Ramos (cell line): ENCODE measurements around the gene PTPRK.
"Not testable (repeated sequence)": the region's sequence is repeated elsewhere in the genome, so short reads cannot be mapped to it uniquely, and the experiment has no call there.

ENCODE experiments used
- in situ Hi-C: fragments of 300-500 bp; cut with MboI; formaldehyde crosslinking; loops from one replicate; pipeline ENCODE4 v1.14.3; 2022; ENCODE audit warnings: low sequenced_read_pairs; ENCODE audit not compliant: unreplicated experiment

PTPRK gene

DNA sequence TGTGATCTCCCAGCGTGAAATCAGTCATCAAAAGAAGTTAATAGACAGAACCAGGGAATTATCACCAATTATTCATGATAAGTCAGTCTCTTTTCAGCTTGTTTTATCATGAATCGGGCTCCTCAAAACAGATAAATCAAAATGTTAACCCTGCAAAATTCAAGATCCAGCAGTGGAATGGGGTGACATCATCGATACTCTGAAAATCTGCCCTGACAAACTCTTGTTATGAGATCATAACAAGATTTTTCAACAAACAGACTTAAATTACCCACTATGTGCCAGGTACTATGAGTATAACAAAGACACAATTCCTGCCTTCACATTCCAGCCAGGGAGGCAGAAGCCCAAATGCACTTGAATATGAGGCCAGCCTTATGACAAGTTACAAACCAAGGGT is 64.4 kb downstream of the PTPRK start:
- in situ Hi-C loops, result no loop called here

DNA sequence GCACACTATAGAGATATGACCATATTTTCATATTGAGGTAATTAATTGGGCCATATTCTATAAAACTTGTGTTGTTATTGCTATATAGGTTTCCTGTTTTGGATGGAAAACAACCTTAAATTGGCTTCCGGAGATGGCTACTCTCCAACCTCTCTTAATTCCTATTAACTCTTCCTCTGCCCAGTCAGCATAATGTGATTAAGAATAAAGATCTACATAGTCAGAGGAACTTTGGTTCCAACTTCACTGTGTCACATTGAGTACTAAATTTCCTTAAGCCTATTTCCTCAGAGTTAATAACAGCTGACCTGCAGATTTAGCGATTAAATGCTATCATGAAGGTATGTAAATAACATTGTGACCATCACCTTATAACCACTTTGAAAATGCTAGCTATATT is 67.7 kb downstream of the PTPRK start:
- in situ Hi-C loops, result no loop called here

DNA sequence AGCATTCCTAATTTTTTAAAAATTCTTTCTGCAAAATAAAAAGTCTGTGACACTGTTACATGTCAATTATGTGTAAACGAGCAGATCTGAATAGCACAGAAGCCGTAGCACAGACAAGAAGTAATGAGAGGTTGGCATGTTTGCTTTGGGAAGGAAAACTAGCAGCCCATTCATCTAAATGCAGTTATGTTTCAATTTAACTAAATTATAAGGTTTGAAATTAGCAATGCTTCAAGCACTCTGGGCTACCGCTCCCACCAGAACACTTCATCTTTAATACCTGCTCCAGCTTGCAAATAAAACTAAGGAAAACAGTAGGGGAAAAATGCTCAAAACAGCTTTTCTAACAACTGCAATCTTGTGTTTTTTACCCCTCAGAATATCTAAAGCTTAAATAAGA is 73.9 kb downstream of the PTPRK start:
- in situ Hi-C loops, result no loop called here

DNA sequence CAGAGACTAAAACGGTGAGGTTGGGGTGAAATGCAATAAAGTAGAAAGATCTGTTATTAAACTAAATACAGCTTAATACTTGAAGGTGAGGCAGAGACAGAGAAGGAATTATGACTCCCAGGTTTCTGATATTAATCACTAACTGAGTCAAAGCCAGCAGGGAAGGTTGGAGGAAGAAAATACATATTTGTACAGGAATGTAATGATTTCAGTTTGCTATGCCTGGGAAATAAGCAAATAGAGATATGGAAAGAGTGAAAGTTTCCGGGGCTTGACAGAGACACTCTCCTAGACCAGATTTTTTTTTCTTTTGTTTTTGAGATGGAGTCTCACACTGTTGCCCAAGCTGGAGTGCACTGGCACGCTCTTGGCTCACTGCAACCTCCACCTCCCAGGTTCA is 76.8 kb downstream of the PTPRK start:
- in situ Hi-C loops, result no loop called here

DNA sequence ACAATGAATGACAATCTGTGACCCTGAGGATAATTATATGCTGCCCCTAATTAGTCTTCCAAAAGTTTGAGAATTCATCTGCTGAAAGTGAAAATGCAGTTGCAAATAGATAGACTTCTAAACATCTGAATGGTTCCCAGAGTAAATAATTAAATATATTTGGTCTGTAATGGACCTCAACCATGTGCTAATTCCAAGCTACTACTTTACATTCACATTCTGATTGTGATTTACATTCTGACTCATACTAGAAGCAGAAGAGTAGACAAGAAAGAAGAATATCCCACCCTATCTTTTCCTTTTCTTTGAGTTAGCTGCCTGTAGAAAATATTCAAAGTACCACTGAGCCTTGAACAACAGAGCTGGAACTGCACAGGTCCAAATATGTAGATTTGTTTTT is 80.8 kb downstream of the PTPRK start:
- in situ Hi-C loops, result no loop called here

DNA sequence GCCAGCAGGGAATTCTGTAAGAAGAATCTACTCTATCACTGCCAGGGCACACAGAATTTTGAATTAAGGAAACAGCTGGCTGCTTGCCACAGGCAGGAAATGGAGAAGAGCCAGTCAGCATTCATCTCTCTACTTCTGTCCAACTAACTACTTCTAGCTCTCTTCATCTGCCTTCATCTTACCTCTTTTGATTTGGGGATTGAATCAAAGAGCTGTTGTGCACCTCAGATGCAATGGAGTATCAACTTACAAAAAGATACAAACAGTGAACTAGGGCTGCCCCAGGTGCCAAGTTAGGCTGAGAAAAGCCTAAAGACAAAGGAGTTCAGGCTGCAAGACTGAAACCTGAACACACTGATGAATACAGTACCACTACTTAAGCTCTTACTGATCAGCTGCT is 82.0 kb downstream of the PTPRK start:
- in situ Hi-C loops, result no loop called here

DNA sequence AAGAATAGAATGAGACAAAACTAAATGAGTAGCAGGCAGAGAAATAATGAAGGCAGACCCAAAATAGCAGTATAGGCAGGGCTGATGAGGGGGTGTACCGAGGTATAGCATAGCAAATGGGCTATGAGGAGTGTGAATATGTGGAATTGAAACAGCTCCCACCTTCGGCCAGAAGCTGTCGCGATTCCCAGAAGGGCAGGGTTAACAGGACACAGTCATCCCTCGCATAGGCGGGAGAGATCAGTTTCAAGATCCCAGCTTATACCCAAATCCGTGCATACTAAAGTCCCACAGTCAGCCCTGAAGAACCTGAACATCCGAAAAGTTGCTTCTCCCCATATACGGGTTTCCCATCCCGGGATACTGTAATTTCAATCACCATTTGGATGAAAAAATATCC is 82.7 kb downstream of the PTPRK start:
- in situ Hi-C loops, result no loop called here

DNA sequence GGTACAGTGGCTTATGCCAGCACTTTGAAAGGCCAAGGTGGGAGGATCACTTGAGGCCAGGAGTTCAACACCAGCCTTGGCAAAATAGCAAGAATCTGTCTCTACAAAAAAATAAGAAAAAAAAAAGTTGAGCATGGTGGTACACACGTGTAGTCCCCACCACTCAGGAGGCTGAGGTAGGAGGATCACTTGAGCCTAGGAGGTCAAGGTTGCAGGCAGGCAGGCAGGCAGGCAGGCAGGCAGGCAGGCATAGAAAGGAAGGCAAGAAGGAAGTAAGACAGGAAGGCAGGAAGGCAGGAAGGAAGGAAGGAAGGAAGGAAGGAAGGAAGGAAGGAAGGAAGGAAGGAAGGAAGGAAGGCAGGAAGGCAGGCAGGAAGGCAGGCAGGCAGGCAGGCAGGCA is 85.6 kb downstream of the PTPRK start:
- in situ Hi-C loops, result not testable (repeated sequence)

DNA sequence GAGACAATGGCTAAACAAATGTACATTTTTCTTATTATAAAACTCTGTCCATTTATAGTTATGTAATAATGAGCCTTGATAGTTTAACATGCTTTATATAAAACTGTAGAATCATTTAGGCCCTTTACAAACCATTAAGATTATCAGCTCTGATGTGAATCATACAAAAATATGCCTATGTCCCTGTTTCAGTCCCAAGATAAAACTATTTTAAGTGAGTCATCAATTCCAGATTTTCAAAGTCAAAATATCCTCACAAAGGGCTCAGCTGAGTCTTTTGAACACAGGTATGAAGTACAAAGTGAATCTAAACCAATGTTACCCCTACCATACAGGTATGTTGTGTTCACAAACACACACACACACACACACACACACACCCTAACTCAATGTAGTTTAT is 88.0 kb downstream of the PTPRK start:
- in situ Hi-C loops, result no loop called here

DNA sequence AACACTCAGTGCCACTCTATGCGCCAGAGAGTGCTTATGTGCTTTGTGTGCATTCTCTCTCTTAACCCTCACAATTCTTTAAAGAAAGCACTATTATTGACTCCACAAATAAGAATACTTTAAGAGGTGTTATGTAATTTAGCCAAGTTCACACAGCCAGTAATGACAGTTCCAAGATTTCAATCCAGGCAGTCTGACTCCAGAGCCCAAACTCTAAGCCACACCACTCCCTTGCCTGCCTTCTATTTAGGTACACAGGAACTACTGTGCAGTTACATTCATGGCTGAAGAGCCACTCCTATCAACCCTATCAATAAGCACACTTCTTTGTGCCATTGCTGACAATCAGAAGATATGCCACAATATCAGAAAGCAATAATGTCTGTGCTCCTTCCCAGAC is 93.3 kb downstream of the PTPRK start:
- in situ Hi-C loops, result no loop called here

DNA sequence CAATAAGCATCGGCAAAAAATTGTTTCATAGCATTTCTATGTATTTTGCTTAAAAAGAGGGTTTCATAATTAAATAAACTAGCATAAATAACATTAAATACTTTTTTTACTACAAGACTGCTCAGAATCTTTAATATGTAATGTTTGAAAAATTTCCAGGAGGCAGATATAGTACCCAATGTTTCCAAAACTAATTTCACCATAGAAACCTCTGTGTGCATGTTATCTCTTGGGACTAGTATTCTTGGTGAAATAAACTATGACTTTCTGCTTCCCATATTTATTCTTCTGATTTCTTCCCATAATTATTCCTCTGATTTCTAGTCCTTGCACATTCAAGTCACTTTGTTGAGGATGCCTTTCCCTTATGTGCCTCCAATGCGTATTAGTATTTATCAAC is 94.5 kb downstream of the PTPRK start:
- in situ Hi-C loops, result no loop called here

DNA sequence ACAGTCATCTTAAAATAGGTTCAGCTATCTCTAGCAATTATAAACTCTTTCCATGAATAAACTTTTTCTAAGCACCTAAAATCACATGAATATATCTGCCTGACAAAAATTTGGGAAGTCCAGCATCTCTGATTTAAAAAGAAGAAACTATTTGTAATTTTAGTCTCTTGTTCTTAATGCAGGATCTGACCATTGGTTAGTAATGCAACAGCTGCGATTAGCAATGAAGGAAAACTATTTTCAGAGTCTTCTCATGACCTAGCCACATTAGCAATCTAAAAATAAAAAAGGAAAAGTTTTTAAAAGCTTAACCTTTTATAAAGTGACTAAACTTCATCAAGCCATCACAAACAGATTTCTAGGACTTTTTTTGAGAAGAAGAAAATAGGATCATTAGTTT is 97.5 kb downstream of the PTPRK start:
- in situ Hi-C loops, result no loop called here

DNA sequence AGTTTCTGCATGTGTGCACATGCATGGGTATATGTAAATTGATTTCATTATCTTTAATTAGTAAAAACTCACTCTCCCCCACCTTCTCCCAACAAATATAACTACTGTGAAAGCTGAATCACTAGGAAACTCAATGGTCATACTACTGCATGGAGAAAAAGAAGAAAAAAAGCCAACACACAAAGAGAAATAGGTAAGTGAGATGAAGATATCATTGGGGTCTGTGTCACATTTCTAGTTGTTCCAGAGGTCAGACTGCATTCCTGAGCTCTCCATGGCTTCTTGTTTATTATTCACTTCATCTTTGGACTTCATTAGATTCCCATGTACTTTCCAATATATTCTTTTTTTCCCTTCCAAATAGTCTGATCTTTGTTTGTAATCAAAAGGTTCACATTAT is 98.2 kb downstream of the PTPRK start:
- in situ Hi-C loops, result no loop called here

DNA sequence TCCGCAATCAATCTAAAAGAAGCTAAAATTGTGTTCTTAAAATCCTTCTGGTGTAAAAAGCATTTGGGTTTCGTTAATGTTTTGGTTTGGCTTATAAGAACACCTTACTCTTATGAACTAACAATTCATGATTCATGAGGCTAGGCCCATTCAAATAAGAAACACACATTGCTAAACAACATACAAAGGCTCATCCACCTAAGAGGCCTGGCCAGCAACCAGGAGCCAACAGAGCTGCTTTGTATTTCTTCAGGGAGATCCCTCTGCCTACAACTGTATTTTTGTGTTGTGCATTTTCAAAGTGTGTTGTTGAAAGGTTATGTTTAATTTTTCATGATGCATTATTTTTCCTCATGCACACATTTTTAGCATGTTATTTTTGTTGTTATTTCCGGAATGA is 98.6 kb downstream of the PTPRK start:
- in situ Hi-C loops, result no loop called here

DNA sequence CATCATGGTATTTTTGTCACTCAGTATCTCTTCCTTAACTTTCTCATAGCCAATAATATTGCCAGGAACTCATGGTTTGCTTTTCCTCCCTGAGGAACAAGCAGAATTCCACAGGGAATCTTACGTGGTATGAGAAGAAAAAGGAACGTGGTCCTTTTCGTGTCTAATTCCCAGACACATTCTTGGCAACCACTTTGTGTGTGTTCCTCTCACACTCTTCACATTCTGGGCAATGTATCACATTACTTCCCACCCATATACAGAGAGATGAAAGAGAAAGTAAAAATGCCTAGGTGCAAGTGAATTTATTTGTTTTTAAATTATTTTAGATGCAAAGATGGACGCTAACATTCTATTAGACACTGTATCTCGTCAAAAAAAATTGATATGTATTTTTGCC is 102.7 kb downstream of the PTPRK start:
- in situ Hi-C loops, result no loop called here

DNA sequence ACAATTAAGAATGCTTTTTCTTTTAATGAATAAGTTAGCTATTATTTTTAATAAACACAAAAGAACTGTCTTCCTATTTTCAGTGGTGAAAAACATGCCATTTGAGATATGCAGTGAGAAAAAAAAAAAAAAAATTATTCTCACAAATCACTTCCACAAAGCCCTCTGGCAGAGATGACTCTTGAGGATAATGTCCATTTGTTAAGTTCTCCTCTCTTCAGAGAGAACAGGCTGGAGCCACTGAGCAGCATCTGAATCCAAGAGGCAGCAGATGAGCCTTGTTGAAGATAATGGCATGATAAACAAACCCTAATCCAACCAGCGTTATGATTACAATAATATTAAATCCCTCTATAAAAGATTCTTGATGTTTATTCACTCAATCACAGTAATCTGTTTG is 105.0 kb downstream of the PTPRK start:
- in situ Hi-C loops, result no loop called here

DNA sequence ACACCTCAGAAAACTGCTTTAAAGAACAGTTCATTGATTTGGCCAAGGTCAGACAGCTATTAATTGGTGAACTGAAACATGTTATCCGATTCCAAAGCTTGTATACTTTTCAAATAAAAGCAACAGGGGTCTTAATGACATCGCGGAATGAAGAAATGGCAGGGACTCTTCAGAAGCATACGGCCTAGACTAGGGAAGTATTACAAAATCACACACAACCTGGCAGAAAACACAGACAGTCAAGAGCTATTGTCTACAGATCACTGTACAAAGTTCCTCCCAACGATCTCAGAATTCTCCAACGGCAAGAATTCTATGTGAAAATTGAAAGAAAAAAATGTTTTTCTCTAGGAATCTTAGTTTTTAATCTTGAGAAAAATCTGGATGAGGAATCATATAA is 105.5 kb downstream of the PTPRK start:
- in situ Hi-C loops, result no loop called here

DNA sequence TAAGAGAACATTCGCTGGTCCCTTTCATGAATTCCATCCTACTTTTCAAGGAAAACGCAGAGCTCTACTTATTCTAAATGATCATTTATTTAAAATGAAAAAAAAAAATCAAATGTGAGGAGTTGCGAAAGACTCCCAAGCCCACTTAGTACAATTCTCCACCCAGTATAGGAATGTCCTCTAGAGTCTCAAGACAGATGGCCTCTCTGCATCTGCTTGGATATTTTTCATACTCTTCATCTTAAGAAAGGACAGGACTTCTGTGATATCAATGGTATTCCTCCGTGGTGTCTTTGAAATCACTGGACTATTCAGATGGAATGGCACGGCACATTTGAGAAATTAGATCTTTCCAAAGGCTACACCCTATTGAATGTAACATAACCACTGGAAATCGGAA is 107.1 kb downstream of the PTPRK start:
- in situ Hi-C loops, result no loop called here

DNA sequence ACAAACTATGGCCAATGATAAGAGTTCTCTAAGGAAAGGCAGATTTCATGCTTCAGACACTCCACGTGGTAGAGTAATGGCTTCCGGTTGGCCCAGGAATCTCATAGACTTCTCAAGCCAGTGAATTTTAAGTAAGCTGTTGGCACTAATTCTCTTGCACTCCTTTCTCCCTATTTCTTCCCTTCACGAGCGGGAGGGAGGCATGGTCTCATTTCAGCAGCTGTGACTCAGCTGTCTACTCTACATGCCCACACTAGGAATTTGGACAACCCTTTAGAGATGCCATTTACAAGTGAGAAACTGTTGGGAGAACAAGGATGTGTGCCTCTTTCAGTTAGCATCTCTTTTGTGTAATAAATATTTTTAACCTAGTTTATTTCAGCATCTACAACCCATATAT is 107.7 kb downstream of the PTPRK start:
- in situ Hi-C loops, result no loop called here

DNA sequence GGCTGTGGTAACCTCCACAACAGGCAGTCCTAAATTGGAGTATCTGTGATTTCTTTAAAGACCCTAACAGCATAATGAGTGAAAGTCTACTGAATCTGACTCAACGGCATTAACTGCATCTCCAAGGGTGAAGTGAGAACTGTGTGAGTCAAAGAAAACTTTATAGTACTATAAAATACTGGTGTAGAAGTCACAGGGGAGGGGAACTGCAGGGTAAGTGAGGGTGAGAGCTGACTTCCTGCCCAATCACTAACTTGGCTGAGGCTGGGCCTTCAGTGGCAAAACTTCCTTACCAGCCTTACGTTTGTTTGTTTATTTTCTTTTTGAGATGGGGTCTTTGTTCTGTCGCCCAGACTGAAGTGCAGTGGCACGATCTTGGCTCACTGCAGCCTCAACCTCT is 109.8 kb downstream of the PTPRK start:
- in situ Hi-C loops, result no loop called here

DNA sequence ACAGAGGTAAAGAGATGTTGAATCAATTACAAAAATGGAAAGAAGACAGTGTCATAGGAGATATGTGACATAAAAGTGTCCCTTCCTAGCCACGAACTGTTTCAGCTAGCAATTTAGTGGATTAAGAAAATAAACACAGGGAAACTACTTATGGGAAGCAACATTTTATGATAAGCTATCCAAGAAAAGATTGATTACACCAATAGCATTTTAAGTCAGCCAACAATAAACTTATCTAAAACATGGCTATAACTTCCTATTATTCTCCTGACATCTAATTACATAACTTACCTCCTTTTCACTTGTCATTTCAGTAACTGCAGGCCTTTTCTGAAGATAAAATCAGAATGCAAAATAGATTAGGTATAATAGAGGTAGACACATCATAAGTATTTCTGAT is 111.4 kb downstream of the PTPRK start:
- in situ Hi-C loops, result no loop called here

DNA sequence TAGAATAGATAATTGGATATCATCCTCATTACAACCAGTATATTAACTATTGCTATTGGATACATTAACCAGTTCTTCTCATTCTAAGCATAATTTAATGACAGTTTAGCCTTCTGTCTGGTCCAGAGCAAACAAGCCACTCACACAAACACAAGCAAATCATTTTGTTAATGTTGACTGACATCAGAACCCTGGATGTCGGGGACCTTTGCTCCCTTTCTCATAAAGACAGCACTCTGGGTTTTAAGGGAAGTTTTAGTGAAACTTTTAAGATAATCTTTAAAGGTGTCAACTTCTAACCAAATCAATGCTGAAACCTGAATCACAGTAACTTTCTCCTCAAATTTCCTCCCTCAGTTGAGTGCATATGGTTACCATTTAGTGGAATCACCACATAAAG is 113.9 kb downstream of the PTPRK start:
- in situ Hi-C loops, result no loop called here

DNA sequence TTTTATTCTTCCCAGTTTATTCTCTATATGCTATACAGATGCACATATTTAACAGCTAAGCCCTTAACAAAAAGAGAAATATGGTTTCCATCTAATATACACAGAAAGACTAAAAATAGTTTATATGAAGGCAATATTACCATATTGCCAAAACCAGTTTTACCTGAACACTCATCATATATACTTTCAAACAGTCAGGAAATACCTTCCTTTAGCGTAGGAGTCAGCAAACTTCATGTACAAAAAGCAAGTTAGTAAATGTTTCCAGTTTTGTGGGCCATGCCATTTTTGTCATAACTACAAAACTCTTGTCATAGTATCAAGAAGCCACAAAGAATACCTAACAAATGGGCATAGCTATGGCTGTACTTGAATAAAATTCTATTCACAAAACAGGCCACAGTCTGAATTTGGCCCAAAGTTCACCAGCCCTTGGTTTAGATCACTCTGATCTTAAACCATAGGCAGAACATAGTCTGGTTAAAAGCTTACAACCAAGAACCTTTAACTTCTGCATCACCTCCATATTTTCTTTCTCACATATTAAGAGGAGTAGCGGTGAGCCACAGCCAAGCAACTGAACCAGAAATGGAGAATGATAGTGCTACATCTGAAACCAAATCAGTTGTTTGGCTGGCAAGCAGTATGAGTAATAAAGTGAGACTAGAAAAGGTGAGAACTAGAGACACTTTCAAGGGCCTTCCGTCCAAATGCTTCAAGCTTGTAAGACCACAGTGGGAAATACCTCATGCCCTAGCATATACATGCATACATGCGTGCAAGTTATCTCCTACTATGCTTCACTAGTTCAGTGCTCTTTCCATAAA is 116.6 kb downstream of the PTPRK start:
- in situ Hi-C loops, result no loop called here
